ENCODE measurements around the gene RAD21L1. TPM values are rescaled to one million over a fixed set of nuclear protein-coding genes. Genes with fewer than 3 reads are reported as not detected.

RAD21L1 gene
- total RNA-seq, 3 donors from 2014 or later = not detected

GRCh38 chr20:1190847-1191246 lies 35.0 kb upstream of the RAD21L1 start:
- no peak for ATAC-seq
- H3K36me3 ChIP-seq (ENCODE audit: low read depth) = no peaks in the 10 kb centered on the region
- intact Hi-C loops (cut with DNase I, micrococcal nuclease) = no loop called here

GRCh38 chr20:1191299-1191698 lies 34.5 kb upstream of the RAD21L1 start:
- TF ChIP-seq CTCF (IDR thresholded peaks at IDR 0.05) = no peak
- no peak for ATAC-seq

More at GRCh38 chr20:1190847-1191246, 35.0 kb upstream of the RAD21L1 start:
- TF ChIP-seq CTCF (IDR thresholded peaks at IDR 0.05) = no peak
- Histone ChIP-seq H3K4me1 (ENCODE audit: low read depth) (peaks cover 6% of the 10 kb centered on the region), H3K4me3 (no peak overlapping the region), H3K9me3 (no peaks in the 10 kb centered on the region)
- DNase-seq = no peak

GRCh38 chr20:1195226-1195625 lies 30.6 kb upstream of the RAD21L1 start:
- ATAC-seq (no peak), DNase-seq (no peak)
- intact Hi-C loops (cut with DNase I, micrococcal nuclease) = no loop called here
- Histone ChIP-seq H3K4me3 (no peak overlapping the region), H3K4me1 (ENCODE audit: low read depth) (no peaks in the 10 kb centered on the region), H3K9me3 (no peaks in the 10 kb centered on the region), H3K36me3 (ENCODE audit: low read depth) (no peaks in the 10 kb centered on the region)
- no peak for TF ChIP-seq CTCF (IDR thresholded peaks at IDR 0.05)

More at GRCh38 chr20:1191299-1191698, 34.5 kb upstream of the RAD21L1 start:
- H3K4me1 ChIP-seq (ENCODE audit: low read depth) = peaks cover 6% of the 10 kb centered on the region
- intact Hi-C loops (cut with DNase I, micrococcal nuclease) = no loop called here
- no peak overlapping the region for H3K4me3 ChIP-seq
- H3K9me3 ChIP-seq = no peaks in the 10 kb centered on the region
- no peak for DNase-seq
- no peaks in the 10 kb centered on the region for H3K36me3 ChIP-seq (ENCODE audit: low read depth)

GRCh38 chr20:1196634-1197033 lies 29.2 kb upstream of the RAD21L1 start:
- no peak for TF ChIP-seq CTCF (IDR thresholded peaks at IDR 0.05)
- ATAC-seq = no peak
- Histone ChIP-seq H3K4me1 (ENCODE audit: low read depth) (no peaks in the 10 kb centered on the region), H3K36me3 (ENCODE audit: low read depth) (no peaks in the 10 kb centered on the region), H3K4me3 (no peak overlapping the region), H3K9me3 (no peaks in the 10 kb centered on the region)
- DNase-seq = no peak
- intact Hi-C loops (cut with DNase I, micrococcal nuclease) = no loop called here

GRCh38 chr20:1197801-1198200 lies 28.0 kb upstream of the RAD21L1 start:
- ATAC-seq = no peak
- intact Hi-C loops (cut with DNase I, micrococcal nuclease) = no loop called here
- H3K9me3 ChIP-seq = no peaks in the 10 kb centered on the region

More at GRCh38 chr20:1197801-1198200, 28.0 kb upstream of the RAD21L1 start:
- no peaks in the 10 kb centered on the region for H3K4me1 ChIP-seq (ENCODE audit: low read depth)
- H3K4me3 ChIP-seq = no peak overlapping the region
- TF ChIP-seq CTCF (IDR thresholded peaks at IDR 0.05) = no peak
- H3K36me3 ChIP-seq (ENCODE audit: low read depth) = no peaks in the 10 kb centered on the region
- DNase-seq = no peak

Measured in mucosa of descending colon (tissue), 3 donors.